DOHH2 (cell line): Measurements from ENCODE around the gene PSG6.
"Not testable (repeated sequence)": the region's sequence is repeated elsewhere in the genome, so short reads cannot be mapped to it uniquely, and the experiment has no call there.

Source experiments
- H3F3A ChIP-seq: fragments of 200-600 bp; sonication (generic), shearing (Covaris generic); 2 replicates; pipeline ENCODE4 v1.6.0; 2016; ENCODE audit warnings: antibody characterized with exemption, mild to moderate bottlenecking; ENCODE audit not compliant: control insufficient read depth, insufficient read depth
- H3K27ac ChIP-seq: fragments of 200-600 bp; sonication (generic); 2 replicates; pipeline ENCODE4 v1.5.1; 2014; ENCODE audit warnings: low read depth, mild to moderate bottlenecking, low read length, moderate library complexity
- H3K27me3 ChIP-seq: fragments of 200-600 bp; sonication (generic); 2 replicates; pipeline ENCODE4 v1.6.1; 2014; ENCODE audit warnings: mild to moderate bottlenecking, low read length, mixed read lengths; ENCODE audit not compliant: control insufficient read depth
- H3K36me3 ChIP-seq: fragments of 200-600 bp; sonication (generic); 2 replicates; pipeline ENCODE4 v1.6.1; 2014; ENCODE audit warnings: mild to moderate bottlenecking, low read length, moderate library complexity, mixed read lengths; ENCODE audit not compliant: control insufficient read depth
- H3K4me1 ChIP-seq: fragments of 200-600 bp; sonication (generic); 2 replicates; pipeline ENCODE4 v1.6.1; 2014; ENCODE audit warnings: mild to moderate bottlenecking, low read length, mixed read lengths; ENCODE audit not compliant: control insufficient read depth
- H3K4me2 ChIP-seq: fragments of 200-600 bp; sonication (generic); 2 replicates; pipeline ENCODE4 v1.6.0; 2014; ENCODE audit warnings: mild to moderate bottlenecking, low read length, moderate library complexity
- H3K4me3 ChIP-seq: fragments of 200-600 bp; sonication (generic); 2 replicates; pipeline ENCODE4 v1.5.1; 2014; ENCODE audit warnings: mild to moderate bottlenecking, low read length, mixed read lengths
- H3K79me2 ChIP-seq: fragments of 200-600 bp; sonication (generic); 2 replicates; pipeline ENCODE4 v1.6.1; 2014; ENCODE audit warnings: mild to moderate bottlenecking, low read length, mixed read lengths; ENCODE audit not compliant: control insufficient read depth
- H3K9me2 ChIP-seq: fragments of 200-600 bp; sonication (generic); replicated peaks from 2 replicates; pipeline ENCODE4 v1.6.1; 2014; ENCODE audit warnings: mild to moderate bottlenecking, low read length, mixed read lengths; ENCODE audit not compliant: control insufficient read depth
- H3K9me3 ChIP-seq: fragments of 200-600 bp; sonication (generic); 2 replicates; pipeline ENCODE4 v1.6.1; 2014; ENCODE audit warnings: antibody characterized with exemption, low read length, mixed read lengths; ENCODE audit not compliant: control insufficient read depth, insufficient read depth
- H4K20me1 ChIP-seq: fragments of 200-600 bp; sonication (generic); 2 replicates; pipeline ENCODE4 v1.6.0; 2014; ENCODE audit warnings: low read depth, mild to moderate bottlenecking, antibody characterized with exemption, low read length, moderate library complexity; ENCODE audit not compliant: control insufficient read depth, insufficient read depth
- CTCF ChIP-seq: fragments of 200-600 bp; sonication (generic); IDR thresholded peaks from one replicate; pipeline ENCODE4 v1.5.1; 2014; ENCODE audit warnings: antibody characterized with exemption, mild to moderate bottlenecking, low read depth, low read length; ENCODE audit not compliant: poor library complexity, severe bottlenecking
- EZH2phosphoT487 ChIP-seq: fragments of 200-600 bp; sonication (generic); IDR thresholded peaks from 2 replicates; pipeline ENCODE4 v1.6.1; 2017; ENCODE audit warnings: borderline replicate concordance, mild to moderate bottlenecking, antibody characterized with exemption, low read length, moderate library complexity, mixed read lengths

The PSG6 gene

GRCh38 chr19:42930214-42930613 lies 12.5 kb upstream of the PSG6 start:
- peak; percentile 46 for TF ChIP-seq CTCF
- not testable (repeated sequence) for H4K20me1 ChIP-seq, H3K9me2 ChIP-seq, H3K36me3 ChIP-seq, H3K27ac ChIP-seq, H3K27me3 ChIP-seq, H3K79me2 ChIP-seq, H3K4me1 ChIP-seq, H3K9me3 ChIP-seq, H3F3A ChIP-seq, H3K4me3 ChIP-seq, H3K4me2 ChIP-seq

GRCh38 chr19:42928896-42929295 lies 11.2 kb upstream of the PSG6 start:
- no peaks in the 10 kb centered on the region for H3F3A ChIP-seq
- no peak overlapping the region for H3K27ac ChIP-seq
- no peaks in the 10 kb centered on the region for H3K36me3 ChIP-seq
- no peak overlapping the region for H3K4me2 ChIP-seq
- TF ChIP-seq EZH2phosphoT487 (no peak), CTCF (no peak)
- no peaks in the 10 kb centered on the region for H4K20me1 ChIP-seq
- no peaks in the 10 kb centered on the region for H3K9me2 ChIP-seq
- no peaks in the 10 kb centered on the region for H3K4me1 ChIP-seq
- no peaks in the 10 kb centered on the region for H3K9me3 ChIP-seq
- H3K4me3 ChIP-seq: no peak overlapping the region
- H3K79me2 ChIP-seq: no peaks in the 10 kb centered on the region
- no peaks in the 10 kb centered on the region for H3K27me3 ChIP-seq

- Histone ChIP-seq H3K4me3 (no peak overlapping the region), H3K36me3 (no peaks in the 10 kb centered on the region), H3K4me1 (no peaks in the 10 kb centered on the region), H3K27me3 (no peaks in the 10 kb centered on the region), H4K20me1 (no peaks in the 10 kb centered on the region), H3K79me2 (no peaks in the 10 kb centered on the region), H3K9me2 (no peaks in the 10 kb centered on the region), H3K4me2 (no peak overlapping the region), H3F3A (no peaks in the 10 kb centered on the region), H3K27ac (no peak overlapping the region), H3K9me3 (no peaks in the 10 kb centered on the region)
- no peak for TF ChIP-seq CTCF
- TF ChIP-seq EZH2phosphoT487: no peak
Measured at GRCh38 chr19:42926781-42927180, 9.1 kb upstream of the PSG6 start.

- H3K36me3 ChIP-seq, H3K9me2 ChIP-seq, H3K79me2 ChIP-seq, H4K20me1 ChIP-seq, H3K27ac ChIP-seq, H3K27me3 ChIP-seq, H3K9me3 ChIP-seq, H3K4me1 ChIP-seq, H3K4me3 ChIP-seq, H3K4me2 ChIP-seq, H3F3A ChIP-seq: not testable (repeated sequence)
- TF ChIP-seq CTCF: peak; percentile 63
Measured at GRCh38 chr19:42923106-42923505, 5.4 kb upstream of the PSG6 start.

GRCh38 chr19:42920971-42921370 lies 3.3 kb upstream of the PSG6 start:
- H3K9me3 ChIP-seq, H3F3A ChIP-seq, H3K27me3 ChIP-seq, H3K9me2 ChIP-seq, H3K79me2 ChIP-seq, H4K20me1 ChIP-seq, H3K4me2 ChIP-seq, H3K36me3 ChIP-seq, H3K4me1 ChIP-seq, H3K27ac ChIP-seq, H3K4me3 ChIP-seq: not testable (repeated sequence)
